Cardiac muscle cell (in vitro differentiated cells and primary cell): ENCODE results near the gene ILDR2. TPM values are rescaled to one million over a fixed set of nuclear protein-coding genes. Genes with fewer than 3 reads are reported as not detected.
A peak's percentile ranks its signal among the peaks of the same experiment; 100 is the strongest.

Experiments used
- DNase-seq, 2 donors: peaks; one replicate each; pipeline versions ENCODE4 v3.0.0 to v3.0.0-alpha.2; 2010 to 2017; ENCODE audit warnings: low read depth in 1 of 2, low spot score in 1 of 2
- H3K27ac ChIP-seq: fragments of 200-600 bp; sonication (generic); 2 replicates; pipeline ENCODE4 v1.5.1; 2016
- H3K27me3 ChIP-seq: fragments of 200-600 bp; sonication (generic); 2 replicates; pipeline ENCODE4 v1.6.0; 2016; ENCODE audit warnings: control low read depth
- H3K36me3 ChIP-seq: fragments of 200-600 bp; sonication (generic); 2 replicates; pipeline ENCODE4 v1.5.1; 2016; ENCODE audit warnings: control low read depth
- H3K4me1 ChIP-seq: fragments of 200-600 bp; sonication (generic); 2 replicates; pipeline ENCODE4 v1.8.1; 2017; ENCODE audit warnings: low read depth, mild to moderate bottlenecking, mixed run types
- H3K4me3 ChIP-seq: fragments of 200-600 bp; sonication (generic); 2 replicates; pipeline ENCODE4 v1.5.1; 2016; ENCODE audit warnings: mild to moderate bottlenecking
- H3K9me3 ChIP-seq: fragments of 200-600 bp; sonication (generic); 2 replicates; pipeline ENCODE4 v1.5.1; 2017; ENCODE audit warnings: low read depth, mild to moderate bottlenecking, control low read depth
- polyA plus RNA-seq: library from polyadenylated mRNA; unstranded; fragments of >200 nt; fragmentation: Nextera tagmentation; extraction: Ambion mirVana; gene quantifications from 2 replicates; pipeline ENCODE4 v1.2.1, GENCODE V29; 2016
- total RNA-seq: library from RNA; depleted of rRNA; stranded (reverse); fragments of >200 nt; gene quantifications from 2 replicates; pipeline ENCODE4 v1.2.3, GENCODE V29; 2016
- TF ChIP-seq, protein P1 (sequence below): IDR thresholded peaks from 2 replicates; pipeline ENCODE4 v1.5.1; 2012; ENCODE audit warnings: low read depth, mild to moderate bottlenecking, low read length

ILDR2 gene
- total and polyA plus RNA-seq, 2 experiments from 2014 or later, result 3.3 to 12.3 TPM

DNA sequence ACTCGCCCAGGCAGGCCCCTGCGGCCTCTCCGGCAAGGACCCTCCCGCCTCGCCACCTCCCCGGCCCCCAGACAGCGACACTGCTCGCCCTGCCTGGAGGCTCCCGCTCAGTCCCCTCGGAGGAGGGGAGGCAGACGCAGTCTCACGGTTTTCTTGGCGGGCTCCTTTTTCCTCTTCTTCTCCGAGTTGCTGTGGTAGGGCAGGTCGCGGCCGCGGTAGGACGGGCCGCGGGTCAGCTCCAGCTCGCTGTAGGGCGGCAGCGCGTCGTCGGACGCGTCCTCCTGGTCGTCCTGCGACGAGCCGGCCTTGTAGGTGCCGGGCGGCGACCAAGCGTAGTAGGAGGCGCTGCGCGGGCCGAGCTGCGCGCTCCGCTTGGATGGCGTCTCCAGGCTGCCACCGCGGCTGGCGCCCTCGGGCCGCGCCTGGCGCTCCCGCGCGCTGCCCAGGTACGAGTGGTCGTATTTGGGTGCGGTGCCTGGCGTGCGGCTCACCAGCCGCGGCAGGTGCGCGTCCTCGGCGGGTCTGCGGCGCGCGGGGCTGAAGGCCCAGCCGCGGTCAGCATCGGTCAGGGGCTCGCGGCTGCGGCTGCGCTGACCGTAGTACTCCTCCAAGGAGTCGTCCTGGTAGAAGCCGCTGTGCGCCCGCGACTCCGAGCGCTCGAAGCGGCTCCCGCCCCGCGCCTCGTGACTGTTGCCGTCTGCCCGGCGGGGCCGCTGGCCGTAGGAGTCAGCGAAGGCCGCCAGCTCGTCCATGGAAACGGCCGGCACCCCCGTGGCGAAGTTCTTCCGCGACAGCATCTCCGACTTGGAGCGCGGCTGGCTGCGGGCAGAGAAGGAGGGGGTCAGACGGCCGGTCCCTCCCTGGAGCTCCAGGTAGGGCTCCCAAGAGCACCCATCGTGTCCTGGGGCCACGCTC, 54.5 kb downstream of the ILDR2 start:
- TF ChIP-seq, protein P1, sequence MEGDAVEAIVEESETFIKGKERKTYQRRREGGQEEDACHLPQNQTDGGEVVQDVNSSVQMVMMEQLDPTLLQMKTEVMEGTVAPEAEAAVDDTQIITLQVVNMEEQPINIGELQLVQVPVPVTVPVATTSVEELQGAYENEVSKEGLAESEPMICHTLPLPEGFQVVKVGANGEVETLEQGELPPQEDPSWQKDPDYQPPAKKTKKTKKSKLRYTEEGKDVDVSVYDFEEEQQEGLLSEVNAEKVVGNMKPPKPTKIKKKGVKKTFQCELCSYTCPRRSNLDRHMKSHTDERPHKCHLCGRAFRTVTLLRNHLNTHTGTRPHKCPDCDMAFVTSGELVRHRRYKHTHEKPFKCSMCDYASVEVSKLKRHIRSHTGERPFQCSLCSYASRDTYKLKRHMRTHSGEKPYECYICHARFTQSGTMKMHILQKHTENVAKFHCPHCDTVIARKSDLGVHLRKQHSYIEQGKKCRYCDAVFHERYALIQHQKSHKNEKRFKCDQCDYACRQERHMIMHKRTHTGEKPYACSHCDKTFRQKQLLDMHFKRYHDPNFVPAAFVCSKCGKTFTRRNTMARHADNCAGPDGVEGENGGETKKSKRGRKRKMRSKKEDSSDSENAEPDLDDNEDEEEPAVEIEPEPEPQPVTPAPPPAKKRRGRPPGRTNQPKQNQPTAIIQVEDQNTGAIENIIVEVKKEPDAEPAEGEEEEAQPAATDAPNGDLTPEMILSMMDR, result no peak
- peak; percentile 16 to 55 for DNase-seq
- H3K9me3 ChIP-seq, result no peaks in the 10 kb centered on the region
- peaks cover 41% of the 10 kb centered on the region for H3K27me3 ChIP-seq
- H3K36me3 ChIP-seq, result no peaks in the 10 kb centered on the region
- no peak overlapping the region for H3K27ac ChIP-seq
- peak overlapping the region; percentile 21 for H3K4me3 ChIP-seq
- peaks cover 12% of the 10 kb centered on the region for H3K4me1 ChIP-seq

DNA sequence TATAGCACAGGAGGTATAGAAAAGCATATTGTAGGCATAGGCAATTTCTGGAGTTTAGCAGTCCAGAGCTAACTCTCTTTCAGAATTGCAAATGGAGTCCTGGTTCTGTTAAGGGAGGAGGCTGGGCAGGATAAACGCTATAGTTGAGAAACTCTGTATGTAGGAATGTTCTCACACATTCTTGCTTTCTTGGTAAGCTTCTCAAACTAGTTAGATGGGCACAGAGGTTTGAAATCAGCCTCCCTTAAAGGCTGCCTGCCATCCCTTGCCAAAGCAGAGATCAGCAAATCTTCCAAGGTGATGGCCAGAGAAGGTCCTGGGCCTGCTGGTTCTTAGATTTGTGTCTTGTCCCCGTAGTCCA, 56.4 kb downstream of the ILDR2 start:
- no peaks in the 10 kb centered on the region for H3K36me3 ChIP-seq
- H3K4me3 ChIP-seq, result no peak overlapping the region
- no peak overlapping the region for H3K27ac ChIP-seq
- no peak for DNase-seq
- H3K4me1 ChIP-seq, result peaks cover 7% of the 10 kb centered on the region
- H3K27me3 ChIP-seq, result peaks cover 41% of the 10 kb centered on the region
- TF ChIP-seq, protein P1, result no peak
- H3K9me3 ChIP-seq, result no peaks in the 10 kb centered on the region

DNA sequence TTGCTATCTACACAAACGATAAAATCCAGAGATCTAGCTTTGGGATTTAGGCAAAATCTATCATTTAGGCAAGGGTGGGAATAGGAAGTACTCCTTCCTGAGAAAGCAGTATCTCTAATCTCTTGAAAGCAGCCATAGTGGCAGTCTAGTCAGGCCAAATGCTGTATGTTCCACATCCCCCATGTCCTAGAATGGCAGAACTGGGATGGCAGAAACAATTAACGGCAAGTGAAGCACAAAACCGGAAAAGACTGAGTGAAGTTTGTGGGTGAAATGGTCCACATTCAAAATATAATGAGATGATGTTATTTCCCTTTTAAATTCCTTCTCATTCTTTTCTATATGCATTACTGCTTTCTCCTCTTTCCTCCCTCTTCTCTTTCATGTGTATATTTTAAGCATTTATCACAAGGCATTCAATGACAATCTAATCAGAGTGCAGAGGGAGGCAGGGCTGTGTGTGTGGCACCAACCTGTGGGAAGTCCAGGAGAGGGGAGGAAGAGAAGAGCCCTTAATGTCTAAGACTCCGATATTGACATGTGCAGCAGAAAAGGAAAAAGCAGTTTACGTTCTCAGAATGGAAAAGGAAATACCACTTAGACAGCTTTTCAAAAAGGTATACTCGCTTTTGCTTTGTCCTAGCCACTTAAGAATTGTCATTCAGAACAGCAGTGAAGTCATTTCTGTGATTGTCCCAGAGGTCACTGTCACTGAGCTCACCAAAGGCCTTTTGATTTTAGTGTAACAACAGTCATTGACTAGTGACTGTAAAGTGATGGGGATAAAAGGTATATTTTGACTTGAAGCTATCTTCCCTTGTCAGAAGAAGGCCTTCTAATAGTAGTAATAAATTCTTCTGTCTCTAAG, 57.0 kb downstream of the ILDR2 start:
- TF ChIP-seq, protein P1, result no peak
- no peak overlapping the region for H3K4me3 ChIP-seq
- peaks cover 41% of the 10 kb centered on the region for H3K27me3 ChIP-seq
- H3K4me1 ChIP-seq, result peaks cover 7% of the 10 kb centered on the region
- H3K9me3 ChIP-seq, result no peaks in the 10 kb centered on the region
- no peak overlapping the region for H3K27ac ChIP-seq
- DNase-seq, result no peak
- no peaks in the 10 kb centered on the region for H3K36me3 ChIP-seq

DNA sequence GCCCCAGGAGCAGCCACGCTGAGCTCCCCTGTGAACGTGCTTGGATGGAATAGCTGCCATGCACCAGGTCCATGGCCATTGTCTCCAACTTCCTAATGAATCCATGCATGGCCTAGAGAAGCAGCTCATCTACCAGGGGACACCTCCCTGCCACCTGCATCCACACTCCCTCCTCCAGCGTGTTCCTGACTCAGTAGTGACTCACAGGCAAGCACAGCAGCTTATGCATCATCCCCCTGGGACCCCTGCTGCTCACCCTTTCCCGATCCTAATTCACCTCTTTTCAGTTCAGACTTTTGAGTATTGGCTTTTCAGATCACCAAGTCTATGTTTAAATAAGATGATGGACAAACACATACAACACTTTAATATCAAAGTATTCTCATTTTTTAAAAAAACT, 59.4 kb downstream of the ILDR2 start:
- no peak overlapping the region for H3K4me3 ChIP-seq
- no peaks in the 10 kb centered on the region for H3K9me3 ChIP-seq
- peaks cover 22% of the 10 kb centered on the region for H3K27me3 ChIP-seq
- peaks cover 7% of the 10 kb centered on the region for H3K4me1 ChIP-seq
- no peak overlapping the region for H3K27ac ChIP-seq
- no peaks in the 10 kb centered on the region for H3K36me3 ChIP-seq
- TF ChIP-seq, protein P1, result no peak
- no peak for DNase-seq

- Histone ChIP-seq H3K4me1 (peaks cover 7% of the 10 kb centered on the region), H3K4me3 (no peak overlapping the region), H3K9me3 (no peaks in the 10 kb centered on the region), H3K36me3 (no peaks in the 10 kb centered on the region), H3K27ac (no peak overlapping the region), H3K27me3 (peaks cover 13% of the 10 kb centered on the region)
- TF ChIP-seq, protein P1, result no peak
- DNase-seq, result no peak
Observed at GRCh38 chr1:166915042-166915441, 60.3 kb downstream of the ILDR2 start.
